CD4-positive, CD25-positive, alpha-beta regulatory T cell (primary cell): ENCODE data around the gene NBL1. TPM values are rescaled to one million over a fixed set of nuclear protein-coding genes. Genes with fewer than 3 reads are reported as not detected.

ENCODE experiments used
- ATAC-seq, 2 donors: fragments of 150-1000 bp; cut with Tn5 transposase; one replicate each; pipeline ENCODE4 v1.10.0; 2021; ENCODE audit warnings: low read depth in 2 of 2, moderate number of reproducible peaks in 2 of 2, moderate library complexity in 1 of 2
- DNase-seq, 3 donors: peaks; one replicate each; pipeline versions ENCODE4 v3.0.0 to v3.0.0-alpha.2; 2012 to 2022; ENCODE audit warnings: mixed read lengths in 1 of 3
- H3K27ac ChIP-seq: one replicate; pipeline ENCODE4 v1.7.0; 2013; ENCODE audit warnings: mild to moderate bottlenecking, low read length; ENCODE audit not compliant: insufficient read depth, poor library complexity, severe bottlenecking
- H3K27me3 ChIP-seq: one replicate; pipeline ENCODE4 v1.7.0; 2013; ENCODE audit warnings: low read length; ENCODE audit not compliant: control insufficient read depth, insufficient read depth
- H3K36me3 ChIP-seq: one replicate; pipeline ENCODE4 v1.7.0; 2013; ENCODE audit warnings: mild to moderate bottlenecking, low read length, moderate library complexity; ENCODE audit not compliant: control insufficient read depth, insufficient read depth
- H3K4me1 ChIP-seq: 2 replicates; pipeline ENCODE4 v1.7.0; 2013; ENCODE audit warnings: mild to moderate bottlenecking, low read length; ENCODE audit not compliant: insufficient read depth, control insufficient read depth, poor library complexity, severe bottlenecking
- H3K4me3 ChIP-seq: one replicate; pipeline ENCODE4 v1.7.0; 2013; ENCODE audit warnings: low read depth, mild to moderate bottlenecking, low read length, moderate library complexity
- H3K9me3 ChIP-seq, 2 experiments: 1 replicate in 1 of 2; 2 replicates in 1 of 2; pipeline ENCODE4 v1.7.0; 2013; ENCODE audit warnings: low read length in 2 of 2, mild to moderate bottlenecking in 1 of 2, moderate library complexity in 1 of 2; ENCODE audit not compliant: control insufficient read depth in 2 of 2
- H3K27ac Mint-ChIP-seq, 3 donors: one replicate each; pipeline ENCODE4 v1.8.0; 2020 to 2022; ENCODE audit warnings: mild to moderate bottlenecking in 3 of 3, mixed read lengths in 3 of 3, moderate library complexity in 2 of 3
- H3K27me3 Mint-ChIP-seq: one replicate; pipeline ENCODE4 v1.8.0; 2022; ENCODE audit warnings: mild to moderate bottlenecking, mixed read lengths
- H3K36me3 Mint-ChIP-seq: one replicate; pipeline ENCODE4 v1.8.0; 2020; ENCODE audit warnings: mixed read lengths
- H3K4me1 Mint-ChIP-seq, 4 donors: one replicate each; pipeline ENCODE4 v1.8.0; 2020 to 2022; ENCODE audit warnings: mixed read lengths in 4 of 4, mild to moderate bottlenecking in 1 of 4
- H3K4me3 Mint-ChIP-seq, 4 donors: one replicate each; pipeline ENCODE4 v1.8.0; 2020 to 2022; ENCODE audit warnings: mild to moderate bottlenecking in 4 of 4, mixed read lengths in 4 of 4, moderate library complexity in 3 of 4
- H3K9me3 Mint-ChIP-seq, 7 donors: one replicate each; pipeline ENCODE4 v1.8.0; 2020 to 2022; ENCODE audit warnings: mixed read lengths in 7 of 7, mild to moderate bottlenecking in 3 of 7, moderate library complexity in 2 of 7
- polyA plus RNA-seq, 4 donors: library from polyadenylated mRNA; unstranded; fragments of 300-500 nt; fragmentation: Illumina TruSeq; gene quantifications; one replicate each; pipeline ENCODE4 v1.2.3, GENCODE V29; 2021
- total RNA-seq: library from RNA; stranded (reverse); gene quantifications from one replicate; pipeline ENCODE4 v1.2.3, GENCODE V29; 2022

Gene NBL1
- total and polyA plus RNA-seq, 5 donors from 2014 or later, result 0.39 to 3.3 (median 1.3) TPM

GRCh38 chr1:19650416-19651140, 6.5 kb downstream of the NBL1 start:
- Histone ChIP-seq H3K9me3 (no peaks in the 10 kb centered on the region), H3K4me3 (no peak overlapping the region), H3K27ac (no peak overlapping the region), H3K36me3 (no peaks in the 10 kb centered on the region), H3K4me1 (no peaks in the 10 kb centered on the region), H3K27me3 (peaks cover 3% of the 10 kb centered on the region)
- Mint-ChIP-seq H3K4me3 (no peak overlapping the region), H3K27me3 (peaks cover 22% of the 10 kb centered on the region), H3K9me3 (no peaks in the 10 kb centered on the region), H3K27ac (no peak overlapping the region), H3K36me3 (no peaks in the 10 kb centered on the region), H3K4me1 (peaks cover 0 to 20% (median 9%) of the 10 kb centered on the region in 4 donors)
- DNase-seq (no peak), ATAC-seq (no peak)

- Mint-ChIP-seq H3K27ac (peak overlapping the region in 1 of 3 donors; percentile 14), H3K36me3 (no peaks in the 10 kb centered on the region)
These were observed 7.1 kb downstream of the NBL1 start for GRCh38 chr1:19651141-19651737.

GRCh38 chr1:19654386-19654785, 10.3 kb downstream of the NBL1 start:
- no peak overlapping the region for H3K4me3 ChIP-seq
- DNase-seq (no peak), ATAC-seq (no peak)
- H3K9me3 ChIP-seq, result no peaks in the 10 kb centered on the region
- H3K4me3 Mint-ChIP-seq, result no peak overlapping the region
- no peaks in the 10 kb centered on the region for H3K4me1 ChIP-seq
- H3K36me3 ChIP-seq, result no peaks in the 10 kb centered on the region
- H3K36me3 Mint-ChIP-seq, result no peaks in the 10 kb centered on the region
- no peaks in the 10 kb centered on the region for H3K9me3 Mint-ChIP-seq
- peaks cover 0 to 2% (median 1%) of the 10 kb centered on the region in 4 donors for H3K4me1 Mint-ChIP-seq
- no peak overlapping the region for H3K27ac Mint-ChIP-seq
- H3K27ac ChIP-seq, result no peak overlapping the region
- H3K27me3 ChIP-seq, result no peaks in the 10 kb centered on the region
- H3K27me3 Mint-ChIP-seq, result peaks cover 5% of the 10 kb centered on the region

More at GRCh38 chr1:19651141-19651737, 7.1 kb downstream of the NBL1 start:
- ATAC-seq (peak; percentile 62 to 80), DNase-seq (peak in 1 of 3 donors; percentile 48)
- H3K36me3 ChIP-seq, result no peaks in the 10 kb centered on the region
- H3K27me3 Mint-ChIP-seq, result peaks cover 15% of the 10 kb centered on the region
- no peaks in the 10 kb centered on the region for H3K9me3 Mint-ChIP-seq
- H3K4me3 Mint-ChIP-seq, result no peak overlapping the region
- H3K9me3 ChIP-seq, result no peaks in the 10 kb centered on the region
- H3K27me3 ChIP-seq, result peaks cover 3% of the 10 kb centered on the region
- no peak overlapping the region for H3K27ac ChIP-seq
- H3K4me3 ChIP-seq, result no peak overlapping the region
- H3K4me1 ChIP-seq, result no peaks in the 10 kb centered on the region
- peaks cover 0 to 19% (median 8%) of the 10 kb centered on the region in 4 donors for H3K4me1 Mint-ChIP-seq

- Mint-ChIP-seq H3K9me3 (no peaks in the 10 kb centered on the region), H3K36me3 (no peaks in the 10 kb centered on the region), H3K4me1 (peaks cover 4 to 7% (median 6%) of the 10 kb centered on the region in 4 donors), H3K27ac (no peak overlapping the region), H3K4me3 (no peak overlapping the region), H3K27me3 (peaks cover 12% of the 10 kb centered on the region)
- H3K27me3 ChIP-seq, result no peaks in the 10 kb centered on the region
- ATAC-seq (no peak), DNase-seq (no peak)
- H3K36me3 ChIP-seq, result no peaks in the 10 kb centered on the region
- no peaks in the 10 kb centered on the region for H3K9me3 ChIP-seq
- peaks cover 4% of the 10 kb centered on the region for H3K4me1 ChIP-seq
- H3K4me3 ChIP-seq, result no peak overlapping the region
- H3K27ac ChIP-seq, result no peak overlapping the region
These were observed 11.0 kb downstream of the NBL1 start for GRCh38 chr1:19654886-19655717.

- no peak overlapping the region for H3K27ac ChIP-seq
- H3K4me1 ChIP-seq, result peaks cover 4% of the 10 kb centered on the region
- H3K4me3 ChIP-seq, result no peak overlapping the region
- no peaks in the 10 kb centered on the region for H3K36me3 ChIP-seq
- Mint-ChIP-seq H3K27ac (no peak overlapping the region), H3K27me3 (peaks cover 16% of the 10 kb centered on the region), H3K4me3 (no peak overlapping the region), H3K9me3 (no peaks in the 10 kb centered on the region), H3K36me3 (no peaks in the 10 kb centered on the region), H3K4me1 (peaks cover 4 to 10% (median 6%) of the 10 kb centered on the region in 4 donors)
- no peaks in the 10 kb centered on the region for H3K27me3 ChIP-seq
- H3K9me3 ChIP-seq, result no peaks in the 10 kb centered on the region
- no peak for DNase-seq
- no peak for ATAC-seq
These were observed 11.6 kb downstream of the NBL1 start for GRCh38 chr1:19655718-19656080.

- H3K4me1 ChIP-seq, result peaks cover 4% of the 10 kb centered on the region
- no peaks in the 10 kb centered on the region for H3K36me3 ChIP-seq
- Mint-ChIP-seq H3K4me3 (no peak overlapping the region), H3K4me1 (peaks cover 4 to 9% (median 6%) of the 10 kb centered on the region in 4 donors), H3K27me3 (peaks cover 19% of the 10 kb centered on the region), H3K27ac (no peak overlapping the region), H3K9me3 (no peaks in the 10 kb centered on the region), H3K36me3 (no peaks in the 10 kb centered on the region)
- no peaks in the 10 kb centered on the region for H3K27me3 ChIP-seq
- H3K9me3 ChIP-seq, result no peaks in the 10 kb centered on the region
- DNase-seq (no peak), ATAC-seq (no peak)
- no peak overlapping the region for H3K4me3 ChIP-seq
- H3K27ac ChIP-seq, result no peak overlapping the region
These were observed 12.1 kb downstream of the NBL1 start for GRCh38 chr1:19656134-19656779.

- Mint-ChIP-seq H3K36me3 (no peaks in the 10 kb centered on the region), H3K27me3 (peaks cover 24% of the 10 kb centered on the region), H3K4me1 (peaks cover 8 to 12% (median 10%) of the 10 kb centered on the region in 4 donors), H3K4me3 (no peak overlapping the region), H3K9me3 (no peaks in the 10 kb centered on the region), H3K27ac (no peak overlapping the region)
- no peaks in the 10 kb centered on the region for H3K9me3 ChIP-seq
- ATAC-seq (no peak), DNase-seq (no peak)
- H3K4me1 ChIP-seq, result peaks cover 4% of the 10 kb centered on the region
- no peak overlapping the region for H3K4me3 ChIP-seq
- no peaks in the 10 kb centered on the region for H3K27me3 ChIP-seq
- no peak overlapping the region for H3K27ac ChIP-seq
- no peaks in the 10 kb centered on the region for H3K36me3 ChIP-seq
These were observed 12.8 kb downstream of the NBL1 start for GRCh38 chr1:19656780-19657466.
